ENCODE measurements around the gene TRPC5OS. TPM values are rescaled to one million over a fixed set of nuclear protein-coding genes. Genes with fewer than 3 reads are reported as not detected.

TRPC5OS gene
- total RNA-seq, 3 donors from 2014 or later: not detected

DNA sequence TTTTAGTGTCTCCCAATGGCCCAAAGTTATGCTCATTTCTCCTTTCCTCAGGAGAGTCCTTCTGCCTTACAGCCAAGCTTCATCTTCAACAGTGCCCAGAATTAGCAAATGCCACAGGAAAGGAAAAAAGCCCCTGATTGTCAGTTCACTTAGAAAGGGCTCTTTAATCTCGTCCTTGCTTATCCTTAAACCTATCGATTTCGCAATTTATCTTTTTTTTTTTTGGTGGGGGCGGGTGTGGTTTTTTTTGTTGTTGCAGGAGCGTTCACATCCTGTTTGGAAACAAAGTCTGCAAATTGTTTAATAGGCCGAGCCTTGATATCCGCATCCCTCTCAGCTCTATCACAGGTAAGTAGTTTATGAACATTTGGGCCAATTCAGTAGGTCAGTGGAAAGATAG lies 20.2 kb downstream of the TRPC5OS start:
- Histone ChIP-seq H3K9me3 (no peaks in the 10 kb centered on the region), H3K4me1 (ENCODE audit: low read depth) (no peaks in the 10 kb centered on the region), H3K4me3 (no peak overlapping the region), H3K36me3 (ENCODE audit: low read depth) (no peaks in the 10 kb centered on the region)
- intact Hi-C loops (cut with DNase I, micrococcal nuclease): no loop called here
- TF ChIP-seq, protein P1, sequence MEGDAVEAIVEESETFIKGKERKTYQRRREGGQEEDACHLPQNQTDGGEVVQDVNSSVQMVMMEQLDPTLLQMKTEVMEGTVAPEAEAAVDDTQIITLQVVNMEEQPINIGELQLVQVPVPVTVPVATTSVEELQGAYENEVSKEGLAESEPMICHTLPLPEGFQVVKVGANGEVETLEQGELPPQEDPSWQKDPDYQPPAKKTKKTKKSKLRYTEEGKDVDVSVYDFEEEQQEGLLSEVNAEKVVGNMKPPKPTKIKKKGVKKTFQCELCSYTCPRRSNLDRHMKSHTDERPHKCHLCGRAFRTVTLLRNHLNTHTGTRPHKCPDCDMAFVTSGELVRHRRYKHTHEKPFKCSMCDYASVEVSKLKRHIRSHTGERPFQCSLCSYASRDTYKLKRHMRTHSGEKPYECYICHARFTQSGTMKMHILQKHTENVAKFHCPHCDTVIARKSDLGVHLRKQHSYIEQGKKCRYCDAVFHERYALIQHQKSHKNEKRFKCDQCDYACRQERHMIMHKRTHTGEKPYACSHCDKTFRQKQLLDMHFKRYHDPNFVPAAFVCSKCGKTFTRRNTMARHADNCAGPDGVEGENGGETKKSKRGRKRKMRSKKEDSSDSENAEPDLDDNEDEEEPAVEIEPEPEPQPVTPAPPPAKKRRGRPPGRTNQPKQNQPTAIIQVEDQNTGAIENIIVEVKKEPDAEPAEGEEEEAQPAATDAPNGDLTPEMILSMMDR (IDR thresholded peaks at IDR 0.05): no peak
- DNase-seq (no peak), ATAC-seq (no peak)

DNA sequence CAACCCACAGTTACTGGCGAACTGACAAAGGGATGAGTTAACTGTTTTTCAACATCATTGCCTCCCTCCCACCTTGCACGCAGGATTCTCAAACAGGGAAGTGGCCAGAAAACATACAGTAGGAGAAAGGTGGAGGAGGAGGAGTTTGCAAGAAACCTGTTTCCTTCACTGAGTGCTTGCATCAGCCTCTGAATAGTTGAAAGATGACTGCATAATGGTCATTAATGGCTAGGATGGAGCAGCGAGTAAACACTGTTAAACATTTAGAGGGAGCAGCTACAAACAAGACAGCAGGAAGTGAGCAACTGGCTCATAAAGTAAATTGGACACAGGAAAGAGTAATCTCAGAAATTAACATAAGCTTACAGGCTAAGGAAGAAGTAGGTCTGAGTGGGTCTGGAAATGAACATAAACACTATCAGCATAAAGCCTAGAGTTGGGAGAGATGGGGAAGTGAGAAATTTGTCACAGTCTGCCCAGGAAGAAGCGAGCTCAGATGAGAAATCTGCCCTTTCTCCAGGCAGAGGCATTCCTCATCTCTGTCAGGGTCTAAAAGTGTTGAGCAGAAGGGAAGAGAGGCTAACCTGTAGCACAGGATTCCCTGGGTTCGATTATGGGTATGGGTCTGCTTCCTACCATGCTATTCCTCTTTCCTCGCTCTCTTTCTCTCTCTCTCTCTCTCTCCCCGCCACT lies 38.6 kb downstream of the TRPC5OS start:
- TF ChIP-seq, protein P1 (IDR thresholded peaks at IDR 0.05): no peak
- no peak overlapping the region for H3K4me3 ChIP-seq
- no peak for ATAC-seq
- no peak for DNase-seq
- H3K9me3 ChIP-seq: no peaks in the 10 kb centered on the region
- H3K36me3 ChIP-seq (ENCODE audit: low read depth): no peaks in the 10 kb centered on the region
- intact Hi-C loops (cut with DNase I, micrococcal nuclease): no loop called here
- H3K4me1 ChIP-seq (ENCODE audit: low read depth): no peaks in the 10 kb centered on the region

DNA sequence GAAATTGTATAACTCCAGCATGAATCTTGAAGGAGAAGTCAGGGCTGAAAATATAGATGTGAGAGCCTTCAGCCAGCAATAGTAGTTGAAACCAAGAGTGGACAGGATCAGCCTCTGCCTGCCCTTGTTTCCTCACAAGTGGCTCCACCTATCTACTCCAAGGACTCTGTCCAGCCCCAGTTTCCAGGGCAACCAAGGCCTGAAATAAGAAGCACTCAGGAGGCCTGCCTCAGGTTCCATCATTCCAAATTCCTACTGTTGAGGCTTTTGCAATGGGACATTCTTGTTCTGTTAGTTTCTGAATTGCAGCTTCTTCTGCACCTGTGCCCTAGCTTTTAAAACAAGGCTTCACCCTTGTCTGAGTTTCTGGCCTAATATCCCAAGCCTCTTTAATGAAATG lies 41.6 kb downstream of the TRPC5OS start:
- ATAC-seq (no peak), DNase-seq (no peak)
- TF ChIP-seq, protein P1 (IDR thresholded peaks at IDR 0.05): no peak
- intact Hi-C loops (cut with DNase I, micrococcal nuclease): no loop called here
- Histone ChIP-seq H3K36me3 (ENCODE audit: low read depth) (no peaks in the 10 kb centered on the region), H3K4me3 (no peak overlapping the region), H3K4me1 (ENCODE audit: low read depth) (no peaks in the 10 kb centered on the region), H3K9me3 (no peaks in the 10 kb centered on the region)

DNA sequence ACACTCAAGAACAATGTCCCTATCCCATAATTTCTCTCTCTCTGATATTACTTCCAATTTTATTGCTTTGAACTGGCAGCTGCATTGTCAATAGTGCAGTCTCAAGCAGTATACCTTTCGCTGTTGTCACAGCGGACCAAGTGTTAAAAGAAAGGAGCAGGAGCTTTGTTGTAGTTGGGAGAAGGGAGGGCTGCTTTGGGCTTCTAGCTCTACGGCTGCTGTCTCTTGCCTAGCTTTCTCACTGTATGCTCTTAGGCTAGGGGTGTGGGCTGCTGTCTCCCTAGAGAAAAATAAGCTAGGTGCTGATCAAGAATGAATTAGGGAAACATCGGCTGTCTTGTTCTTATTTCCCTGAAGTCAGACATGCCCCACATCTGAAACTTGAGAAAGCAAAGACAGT lies 52.5 kb downstream of the TRPC5OS start:
- DNase-seq (no peak), ATAC-seq (no peak)
- Histone ChIP-seq H3K9me3 (no peaks in the 10 kb centered on the region), H3K4me1 (ENCODE audit: low read depth) (no peaks in the 10 kb centered on the region), H3K4me3 (no peak overlapping the region), H3K36me3 (ENCODE audit: low read depth) (no peaks in the 10 kb centered on the region)
- TF ChIP-seq, protein P1 (IDR thresholded peaks at IDR 0.05): no peak
- intact Hi-C loops (cut with DNase I, micrococcal nuclease): no loop called here

Other genes starting within 250 kb of the TRPC5OS start
- 10 to 100 TPM; 33.9 to 49.6 (median 41.6) TPM for gene ALG13, start 195.0 kb upstream of the TRPC5OS start, total RNA-seq
- not detected for gene TRPC5, start 206.6 kb downstream of the TRPC5OS start, total RNA-seq
- not detected for gene RTL4, start 206.8 kb downstream of the TRPC5OS start, total RNA-seq

Measured in mucosa of descending colon (tissue), 3 donors.